Superior temporal gyrus (tissue), 1 donor: Measurements from ENCODE around the gene HECTD2.
"Not testable (repeated sequence)": the region's sequence is repeated elsewhere in the genome, so short reads cannot be mapped to it uniquely, and the experiment has no call there.

Source experiments
- DNase-seq: peaks from one replicate; pipeline ENCODE4 v3.0.0-alpha.2; 2016; ENCODE audit errors: extremely low spot score

Gene HECTD2

DNA sequence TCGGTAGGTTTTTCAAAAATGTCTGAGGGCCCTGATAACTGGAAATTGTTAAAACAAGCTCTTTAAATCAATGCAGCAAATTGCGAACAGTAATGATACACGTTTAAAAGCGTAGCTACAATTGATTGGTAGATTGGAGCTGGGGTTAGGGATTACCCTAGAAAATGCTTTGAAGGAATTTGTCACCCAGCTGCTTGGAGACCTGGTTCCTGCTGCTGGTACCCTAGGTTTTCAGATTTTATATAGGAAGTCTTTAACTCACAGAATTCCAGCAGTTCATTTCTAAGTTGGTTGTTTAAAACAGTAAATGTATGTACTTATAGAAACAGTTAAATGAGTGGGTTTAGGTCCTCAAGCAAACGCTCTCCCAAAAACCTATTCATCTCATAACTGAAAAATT is 1.5 kb downstream of the HECTD2 start:
- no peak for DNase-seq

- no peak for DNase-seq
These were observed 2.4 kb downstream of the HECTD2 start for GRCh38 chr10:91412354-91413087.

DNA sequence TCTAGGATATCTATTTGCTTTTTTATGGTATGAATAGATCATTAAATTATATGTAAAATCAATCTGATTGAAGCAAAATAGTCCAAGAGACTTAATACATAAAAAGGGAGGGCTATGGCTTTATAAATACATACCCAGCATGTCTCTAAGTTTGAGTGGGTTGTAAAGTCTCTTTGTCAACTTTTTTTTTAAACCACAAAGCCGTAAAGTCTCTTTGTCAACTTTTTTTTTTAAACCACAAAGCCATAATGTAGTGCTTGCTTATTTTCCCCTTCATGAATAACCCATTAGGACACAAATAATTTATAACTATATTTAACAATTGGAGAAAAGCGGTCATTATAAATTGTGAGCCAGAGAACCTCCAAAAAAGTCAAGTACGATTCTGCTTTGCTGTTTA is 5.7 kb downstream of the HECTD2 start:
- DNase-seq: no peak

- DNase-seq: no peak
These were observed 6.3 kb downstream of the HECTD2 start for GRCh38 chr10:91416339-91416855.

DNA sequence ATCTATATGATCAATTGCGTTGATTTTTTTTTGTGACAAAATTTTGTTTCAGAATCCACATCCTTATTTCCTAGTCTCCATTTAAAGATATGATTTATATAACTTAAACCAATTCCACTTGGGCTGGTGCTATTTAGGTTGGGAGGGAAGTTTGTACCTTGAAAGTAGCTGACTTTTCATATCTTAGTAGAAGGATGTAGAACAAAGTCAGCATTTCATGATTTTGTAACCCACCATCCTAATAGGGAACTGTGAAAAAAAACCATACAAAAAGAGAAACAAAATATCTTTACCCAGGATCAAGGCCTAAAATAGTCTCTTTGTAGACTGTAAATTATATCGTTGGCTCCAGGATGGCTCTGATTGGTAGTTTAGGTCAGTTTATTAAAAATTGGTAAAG is 8.3 kb downstream of the HECTD2 start:
- no peak for DNase-seq

- DNase-seq: no peak
These were observed 10.7 kb downstream of the HECTD2 start for GRCh38 chr10:91420868-91421267.

DNA sequence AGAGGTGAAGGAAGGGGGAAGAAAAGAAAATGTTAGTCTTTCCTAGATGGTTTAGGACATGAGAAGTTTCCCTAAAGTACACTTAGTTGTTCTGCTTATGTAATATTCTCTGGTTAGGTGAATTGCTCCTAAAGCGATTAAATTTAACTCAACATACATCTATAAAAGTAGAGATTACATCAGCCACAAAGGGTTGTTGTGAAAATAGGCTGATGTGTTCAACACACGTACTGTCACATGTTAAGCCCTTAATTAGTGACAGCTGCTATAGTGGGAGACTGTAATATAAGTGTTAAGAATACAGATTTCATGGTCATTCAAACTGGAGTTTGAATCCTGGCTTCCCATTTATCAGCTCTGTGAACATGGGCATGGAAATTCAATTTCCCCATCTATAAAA is 12.8 kb downstream of the HECTD2 start:
- DNase-seq: no peak

DNA sequence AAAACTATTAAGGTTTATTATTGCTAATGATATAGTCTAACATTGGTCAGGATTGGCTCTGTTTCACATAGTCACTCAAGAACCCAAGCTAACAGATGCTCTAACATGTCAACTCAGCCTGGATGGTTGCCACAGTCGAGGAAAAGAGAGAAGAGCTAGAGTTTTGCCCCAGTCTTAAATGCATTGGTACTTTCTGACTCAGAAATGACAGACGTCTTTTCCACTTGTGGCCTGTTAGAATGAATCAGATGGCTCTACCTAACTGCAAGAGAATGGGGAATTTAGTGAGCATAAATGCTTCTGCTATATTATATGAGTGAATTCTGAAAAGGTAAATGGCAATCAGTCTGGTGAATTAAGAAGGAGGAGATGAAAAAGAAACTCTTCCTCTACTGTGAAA is 13.9 kb downstream of the HECTD2 start:
- DNase-seq: no peak

DNA sequence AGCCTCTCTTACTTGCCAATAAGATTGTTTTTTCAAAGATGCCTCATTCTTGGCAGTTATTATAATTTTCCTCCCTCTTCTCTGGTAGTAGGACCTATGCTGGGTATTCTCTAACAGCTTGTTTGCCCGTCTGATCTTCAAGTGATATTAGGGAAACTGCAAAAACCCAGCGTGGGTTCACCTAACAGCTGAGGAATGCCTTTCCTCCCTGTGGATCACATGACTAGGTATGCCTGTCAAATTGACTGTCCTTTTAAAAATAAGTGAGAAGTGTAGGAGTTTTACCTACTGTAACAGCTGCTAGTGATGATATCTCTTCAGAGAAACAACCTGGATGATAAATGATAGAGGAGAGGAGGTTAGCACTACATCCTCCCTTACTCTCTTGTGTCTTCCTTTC is 22.0 kb downstream of the HECTD2 start:
- peak; percentile 6 for DNase-seq

GRCh38 chr10:91433620-91434019 is 23.5 kb downstream of the HECTD2 start:
- DNase-seq: no peak

DNA sequence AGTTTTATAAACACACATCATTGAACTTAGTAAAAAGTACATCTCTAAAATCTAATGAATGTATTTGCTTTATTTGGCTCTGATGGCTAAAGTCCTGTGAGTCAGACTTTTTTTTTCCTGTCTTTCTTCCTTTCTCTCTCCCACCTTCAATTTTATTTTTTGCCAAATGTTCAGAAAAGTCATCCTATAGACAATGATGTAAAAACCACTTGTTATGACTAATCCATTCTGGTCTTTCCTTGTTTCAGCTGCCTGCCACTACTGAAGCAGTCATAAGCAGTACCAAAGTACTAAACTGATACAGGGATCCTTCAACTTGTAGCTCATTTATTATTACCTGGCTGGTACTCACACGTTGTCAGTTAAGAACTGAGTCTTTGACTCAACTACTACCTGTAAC is 23.9 kb downstream of the HECTD2 start:
- peak; percentile 8 for DNase-seq

- no peak for DNase-seq
These were observed 25.1 kb downstream of the HECTD2 start for GRCh38 chr10:91435241-91435640.

DNA sequence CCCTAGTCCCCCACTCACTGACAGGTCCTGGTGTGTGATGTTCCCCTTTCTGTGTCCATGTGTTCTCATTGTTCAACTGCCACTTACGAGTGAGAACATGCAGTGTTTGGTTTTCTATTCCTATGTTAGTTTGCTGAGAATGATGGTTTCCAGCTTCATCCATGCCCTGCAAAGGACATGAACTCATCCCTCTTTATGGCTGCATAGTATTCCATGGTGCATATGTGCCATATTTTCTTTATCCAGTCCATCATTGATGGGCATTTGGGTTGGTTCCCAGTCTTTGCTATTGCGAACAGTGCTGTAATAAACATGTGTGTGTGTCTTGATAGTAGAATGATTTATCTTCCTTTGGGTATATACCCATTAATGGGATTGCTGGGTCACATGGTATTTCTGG is 28.1 kb downstream of the HECTD2 start:
- DNase-seq: not testable (repeated sequence)

- DNase-seq: peak; percentile 30
These were observed 34.4 kb downstream of the HECTD2 start for GRCh38 chr10:91444211-91445182.

GRCh38 chr10:91452063-91452462 is 41.9 kb downstream of the HECTD2 start:
- no peak for DNase-seq

- DNase-seq: no peak
These were observed 43.4 kb downstream of the HECTD2 start for GRCh38 chr10:91453535-91453934.

- not testable (repeated sequence) for DNase-seq
These were observed 45.0 kb downstream of the HECTD2 start for GRCh38 chr10:91455135-91455534.

GRCh38 chr10:91460681-91461080 is 50.5 kb downstream of the HECTD2 start:
- DNase-seq: no peak

- DNase-seq: no peak
These were observed 52.3 kb downstream of the HECTD2 start for GRCh38 chr10:91462423-91462822.

GRCh38 chr10:91464500-91464899 is 54.4 kb downstream of the HECTD2 start:
- DNase-seq: no peak

DNA sequence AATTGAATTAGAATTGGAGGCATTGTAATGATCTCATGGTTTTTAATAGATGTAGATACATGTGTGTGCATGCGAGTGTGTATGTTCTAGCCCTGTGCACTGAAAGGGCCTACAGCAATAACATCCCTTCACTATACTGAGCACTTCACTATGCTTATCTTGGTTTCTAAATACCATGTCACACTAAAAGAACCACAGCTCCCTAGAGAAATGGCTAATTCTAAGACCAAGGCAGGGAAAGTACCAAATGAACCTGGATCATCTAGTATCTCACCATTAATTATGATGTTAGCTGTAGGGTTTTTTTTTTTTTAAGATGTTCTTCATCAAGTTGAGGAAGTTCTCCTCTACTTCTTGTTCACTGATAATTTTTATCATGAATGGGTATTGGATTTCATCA is 55.1 kb downstream of the HECTD2 start:
- DNase-seq: no peak

GRCh38 chr10:91467114-91467513 is 57.0 kb downstream of the HECTD2 start:
- DNase-seq: no peak

DNA sequence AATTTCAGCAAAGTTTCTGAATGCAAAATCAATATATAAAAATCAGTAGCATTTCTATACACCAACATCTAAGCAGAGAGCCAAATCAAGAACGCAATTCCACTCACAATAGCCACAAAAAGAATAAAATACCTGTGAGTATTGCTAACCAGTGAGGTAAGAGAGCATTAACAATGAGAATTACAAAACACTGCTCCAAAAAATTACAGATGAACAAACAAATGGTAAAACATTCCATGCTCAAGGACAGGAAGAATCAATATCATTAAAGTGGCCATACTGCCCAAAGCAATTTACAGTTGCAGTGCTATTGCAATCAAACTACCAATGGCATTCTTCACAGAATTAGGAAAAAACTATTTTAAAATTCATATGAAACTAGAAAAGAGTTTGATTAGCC is 61.5 kb downstream of the HECTD2 start:
- no peak for DNase-seq
